Naive thymus-derived CD4-positive, alpha-beta T cell (primary cell): ENCODE results near the gene SGTA. TPM values are rescaled to one million over a fixed set of nuclear protein-coding genes. Genes with fewer than 3 reads are reported as not detected.

ENCODE experiments used
- ATAC-seq: fragments of 150-1000 bp; cut with Tn5 transposase; 2 replicates; pipeline ENCODE4 v1.10.0; 2021; ENCODE audit warnings: mild to moderate bottlenecking, moderate library complexity
- CTCF ChIA-PET: fragments of 350-600 bp; sonication (Branson Sonifier 250); formaldehyde crosslinking; loops from one replicate; lab custom pipeline; 2021; ENCODE audit warnings: antibody characterized with exemption; lab: Charles Lee
- POLR2A ChIA-PET: fragments of 350-600 bp; sonication (Branson Sonifier 250); formaldehyde crosslinking; loops from one replicate; lab custom pipeline; 2021; ENCODE audit warnings: antibody characterized with exemption, inconsistent platforms; lab: Charles Lee
- DNase-seq, 9 donors: peaks; one replicate each; pipeline versions ENCODE4 v3.0.0 to v3.0.0-alpha.2; 2020 to 2022; ENCODE audit warnings: mixed read lengths in 1 of 9
- H3K27ac ChIP-seq: one replicate; pipeline ENCODE4 v1.7.0; 2013; ENCODE audit warnings: mild to moderate bottlenecking, low read depth, low read length, moderate library complexity
- H3K27me3 ChIP-seq, 2 donors: one replicate each; pipeline ENCODE4 v1.7.0; 2013; ENCODE audit warnings: low read length in 2 of 2, mild to moderate bottlenecking in 2 of 2, moderate library complexity in 2 of 2; ENCODE audit not compliant: control insufficient read depth in 2 of 2, insufficient read depth in 2 of 2
- H3K36me3 ChIP-seq, 3 experiments: 1 replicate in 2 of 3; 2 replicates in 1 of 3; pipeline ENCODE4 v1.7.0; 2013; ENCODE audit warnings: low read length in 3 of 3, mild to moderate bottlenecking in 3 of 3, moderate library complexity in 1 of 3; ENCODE audit not compliant: insufficient read depth in 3 of 3, control insufficient read depth in 2 of 3
- H3K4me1 ChIP-seq, 2 donors: one replicate each; pipeline ENCODE4 v1.7.0; 2013; ENCODE audit warnings: low read length in 2 of 2, mild to moderate bottlenecking in 2 of 2, moderate library complexity in 1 of 2; ENCODE audit not compliant: control insufficient read depth in 2 of 2, insufficient read depth in 2 of 2
- H3K4me3 ChIP-seq: 2 replicates; pipeline ENCODE4 v1.7.0; 2013; ENCODE audit warnings: mild to moderate bottlenecking, low read length
- H3K9me3 ChIP-seq, 3 experiments: 1 replicate in 2 of 3; 2 replicates in 1 of 3; pipeline ENCODE4 v1.7.0; 2013; ENCODE audit warnings: low read length in 3 of 3; ENCODE audit not compliant: control insufficient read depth in 2 of 3
- H3K27ac Mint-ChIP-seq, 9 donors: one replicate each; pipeline ENCODE4 v1.8.0; 2020 to 2022; ENCODE audit warnings: mixed read lengths in 9 of 9, mild to moderate bottlenecking in 8 of 9, moderate library complexity in 5 of 9, inconsistent platforms in 2 of 9
- H3K27me3 Mint-ChIP-seq, 5 donors: one replicate each; pipeline ENCODE4 v1.8.0; 2021 to 2022; ENCODE audit warnings: mixed read lengths in 5 of 5, mild to moderate bottlenecking in 1 of 5
- H3K36me3 Mint-ChIP-seq, 5 donors: one replicate each; pipeline ENCODE4 v1.8.0; 2020 to 2022; ENCODE audit warnings: mixed read lengths in 5 of 5, mild to moderate bottlenecking in 3 of 5, inconsistent platforms in 1 of 5
- H3K4me1 Mint-ChIP-seq, 7 donors: one replicate each; pipeline ENCODE4 v1.8.0; 2020 to 2022; ENCODE audit warnings: mixed read lengths in 7 of 7, mild to moderate bottlenecking in 3 of 7, inconsistent platforms in 1 of 7
- H3K4me3 Mint-ChIP-seq, 10 donors: one replicate each; pipeline ENCODE4 v1.8.0; 2020 to 2022; ENCODE audit warnings: mild to moderate bottlenecking in 10 of 10, mixed read lengths in 10 of 10, moderate library complexity in 6 of 10, inconsistent platforms in 2 of 10
- H3K9me3 Mint-ChIP-seq, 11 donors: one replicate each; pipeline ENCODE4 v1.8.0; 2020 to 2022; ENCODE audit warnings: mixed read lengths in 11 of 11, mild to moderate bottlenecking in 4 of 11, inconsistent platforms in 1 of 11, moderate library complexity in 1 of 11
- intact Hi-C, 2 donors: fragments of 100-400 bp; cut with micrococcal nuclease; formaldehyde crosslinking; loops; one replicate each; pipeline ENCODE4 v1.15.1; 2023
- polyA plus RNA-seq, 2 donors: library from polyadenylated mRNA; unstranded; fragments of 300-500 nt; fragmentation: Illumina TruSeq; gene quantifications; one replicate each; pipeline ENCODE4 v1.2.3, GENCODE V29; 2021
- total RNA-seq, 6 experiments: library from RNA in 5 of 6; stranded (reverse) in 5 of 6; gene quantifications; 1 replicate in 5 of 6; 2 replicates in 1 of 6; pipeline ENCODE4 v1.2.3 and lab custom pipeline; 2021 to 2026

SGTA gene
- total and polyA plus RNA-seq, 7 experiments from 2014 or later = 25.3 to 47.8 (median 37.9) TPM

GRCh38 chr19:2706251-2706650 is 76.8 kb downstream of the SGTA start:
- Histone ChIP-seq H3K27me3 (no peaks in the 10 kb centered on the region), H3K27ac (no peak overlapping the region), H3K36me3 (no peaks in the 10 kb centered on the region), H3K9me3 (no peaks in the 10 kb centered on the region), H3K4me3 (no peak overlapping the region), H3K4me1 (peaks cover 0 to 10% of the 10 kb centered on the region in 2 donors)
- POLR2A ChIA-PET = interaction anchor here (0.6 kb wide), 1 partner anchor 146 kb away, joined by 5 read pairs; no protein-coding TSS in a partner anchor
- intact Hi-C loops = no loop called here
- Mint-ChIP-seq H3K4me1 (peaks cover 4 to 22% (median 14%) of the 10 kb centered on the region in 7 donors), H3K27me3 (peaks cover 0 to 9% (median 0%) of the 10 kb centered on the region in 5 donors), H3K36me3 (no peaks in the 10 kb centered on the region), H3K9me3 (peaks cover 0 to 4% (median 0%) of the 10 kb centered on the region in 11 donors), H3K4me3 (no peak overlapping the region), H3K27ac (no peak overlapping the region)
- no peak for DNase-seq
- no peak for ATAC-seq
- CTCF ChIA-PET = no interaction called here

Other genes starting within 250 kb of the SGTA start
- gene GNG7, start 80.6 kb downstream of the SGTA start, total RNA-seq = 1 to 10 TPM in 4 of 5 experiments, under 1 TPM in 1; 0.31 to 6.8 (median 6.6) TPM
- 1 to 10 TPM; 3.2 to 4.1 TPM for gene GNG7, start 80.6 kb downstream of the SGTA start, polyA plus RNA-seq
- under 1 TPM in 4 of 5 experiments, not detected in 1; 0.07 to 0.53 (median 0.33) TPM for gene DIRAS1, start 61.9 kb downstream of the SGTA start, total RNA-seq
- not detected for gene DIRAS1, start 61.9 kb downstream of the SGTA start, polyA plus RNA-seq
- gene SLC39A3, start 43.3 kb downstream of the SGTA start, total RNA-seq = 10 to 100 TPM; 10.1 to 28.5 (median 17.8) TPM
- 10 to 100 TPM; 40.7 to 42.1 TPM for gene SLC39A3, start 43.3 kb downstream of the SGTA start, polyA plus RNA-seq
- gene THOP1, start 2.2 kb upstream of the SGTA start, total RNA-seq = 10 to 100 TPM; 26.4 to 98.2 (median 29.7) TPM
- 10 to 100 TPM; 27.6 to 38.4 TPM for gene THOP1, start 2.2 kb upstream of the SGTA start, polyA plus RNA-seq
- gene ZNF554, start 36.6 kb upstream of the SGTA start, total RNA-seq = 1 to 10 TPM; 3.7 to 9.2 (median 5.8) TPM
- 1 to 10 TPM; 3.6 to 7.1 TPM for gene ZNF554, start 36.6 kb upstream of the SGTA start, polyA plus RNA-seq
- 1 to 10 TPM; 1.2 to 10.0 (median 2.7) TPM for gene ZNF555, start 58.2 kb upstream of the SGTA start, total RNA-seq
- gene ZNF555, start 58.2 kb upstream of the SGTA start, polyA plus RNA-seq = 1 to 10 TPM; 2.4 to 7.1 TPM
- gene ZNF556, start 84.1 kb upstream of the SGTA start, total RNA-seq = not detected
- not detected for gene ZNF556, start 84.1 kb upstream of the SGTA start, polyA plus RNA-seq
- gene ZNF57, start 117.7 kb upstream of the SGTA start, total RNA-seq = 1 to 10 TPM; 1.7 to 5.0 (median 2.2) TPM
- gene ZNF57, start 117.7 kb upstream of the SGTA start, polyA plus RNA-seq = 1 to 10 TPM in 1 of 2 donors, under 1 TPM in 1; 0.97 to 4.3 TPM
- gene ZNF77, start 161.7 kb upstream of the SGTA start, total RNA-seq = 1 to 10 TPM; 2.0 to 5.8 (median 4.3) TPM
- 1 to 10 TPM; 2.6 to 3.3 TPM for gene ZNF77, start 161.7 kb upstream of the SGTA start, polyA plus RNA-seq
- under 1 TPM in 2 of 5 experiments, not detected in 3; 0.60 to 0.64 TPM for gene TLE6, start 194.3 kb upstream of the SGTA start, total RNA-seq
- under 1 TPM in 1 of 2 donors, not detected in 1; 0.52 TPM for gene TLE6, start 194.3 kb upstream of the SGTA start, polyA plus RNA-seq
- gene TLE2, start 246.0 kb upstream of the SGTA start, total RNA-seq = 10 to 100 TPM in 4 of 5 experiments, 1 to 10 TPM in 1; 1.1 to 33.6 (median 19.9) TPM
- gene TLE2, start 246.0 kb upstream of the SGTA start, polyA plus RNA-seq = 10 to 100 TPM; 10.8 to 13.1 TPM